Liver (tissue), 3 donors: ENCODE results near the gene TMEM86B.

Experiments used
- ATF3 ChIP-seq: IDR thresholded peaks from 2 replicates; pipeline ENCODE4 v1.6.1; 2016; ENCODE audit warnings: antibody characterized with exemption
- CTCF ChIP-seq: fragments of 150-350 bp; IDR thresholded peaks from 2 replicates; pipeline ENCODE4 v1.5.1; 2017; ENCODE audit warnings: improper control_type of control experiment, low read depth, low read length; ENCODE audit not compliant: missing input control
- MAX ChIP-seq: IDR thresholded peaks from 2 replicates; pipeline ENCODE4 v1.6.1; 2016; ENCODE audit warnings: antibody characterized with exemption
- RAD21 ChIP-seq, 2 donors: IDR thresholded peaks; 2 replicates each; pipeline ENCODE4 v1.6.1; 2016; ENCODE audit warnings: antibody characterized with exemption in 2 of 2, mild to moderate bottlenecking in 2 of 2
- TAF1 ChIP-seq: conservative IDR thresholded peaks from 2 replicates; pipeline ENCODE4 v1.6.1; 2016; ENCODE audit warnings: antibody characterized with exemption, mild to moderate bottlenecking
- donor health status: healthy.
- donor health status: healthy.

- TF ChIP-seq CTCF = no peak
- no peak for TF ChIP-seq TAF1
- TF ChIP-seq RAD21 (IDR thresholded peaks at IDR 0.05) = no peak
- TF ChIP-seq ATF3 = no peak
- TF ChIP-seq MAX = no peak
These were observed 15.0 kb downstream of the TMEM86B start for GRCh38 chr19:55213547-55213946.
